Measurements from ENCODE around the gene TRPM8. TPM values are rescaled to one million over a fixed set of nuclear protein-coding genes. Genes with fewer than 3 reads are reported as not detected.

Gene TRPM8
- total RNA-seq, 1 donor from 2014 or later, result not detected

DNA sequence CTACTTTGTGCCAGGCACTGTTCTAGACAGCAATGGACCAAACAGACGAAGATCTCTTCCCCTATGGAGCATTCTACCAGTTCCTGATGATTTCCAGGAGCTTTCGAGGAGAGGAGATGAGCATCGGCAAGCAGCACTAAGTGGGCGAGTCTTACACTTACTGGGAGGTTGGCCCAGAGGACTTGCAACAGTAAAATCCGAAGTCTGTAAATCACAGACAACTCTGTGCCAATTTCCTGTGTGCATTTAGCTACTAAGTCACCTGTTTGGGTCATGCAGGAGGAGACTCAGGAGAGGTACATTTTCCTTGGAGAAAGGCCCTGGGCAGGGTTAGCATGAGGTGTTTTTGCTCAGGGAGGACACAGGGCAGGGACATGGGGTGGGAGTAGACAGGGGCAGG lies 58.9 kb downstream of the TRPM8 start:
- ATAC-seq, result no peak

DNA sequence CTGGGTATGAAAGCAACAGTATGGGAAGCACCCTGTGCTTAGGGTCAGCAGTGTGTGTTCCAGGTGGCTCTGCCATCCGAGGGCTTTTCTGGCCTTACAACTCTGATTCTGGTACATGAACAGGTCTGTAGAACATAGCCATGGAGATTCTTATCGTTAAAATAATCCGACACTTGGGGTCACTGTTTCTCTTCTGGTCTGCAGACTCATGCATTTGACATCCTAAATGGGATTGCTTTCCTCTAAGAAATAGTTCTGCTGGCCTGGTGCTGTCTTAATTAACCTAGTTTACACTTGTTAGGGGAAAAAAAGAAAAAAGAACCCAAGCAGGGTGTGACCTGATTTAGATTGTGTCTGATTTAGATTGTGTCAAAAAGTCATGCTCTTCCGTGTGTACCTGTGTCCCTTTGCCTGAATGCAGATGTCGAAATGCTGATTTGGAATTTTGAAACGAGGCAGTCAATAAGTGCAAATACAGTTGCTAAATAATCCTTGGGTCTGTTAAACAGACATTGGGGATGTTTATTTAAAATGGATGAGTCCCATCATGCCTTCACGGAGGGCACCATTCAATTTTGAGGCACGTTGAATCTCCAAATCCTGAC lies 59.6 kb downstream of the TRPM8 start:
- ATAC-seq, result no peak

DNA sequence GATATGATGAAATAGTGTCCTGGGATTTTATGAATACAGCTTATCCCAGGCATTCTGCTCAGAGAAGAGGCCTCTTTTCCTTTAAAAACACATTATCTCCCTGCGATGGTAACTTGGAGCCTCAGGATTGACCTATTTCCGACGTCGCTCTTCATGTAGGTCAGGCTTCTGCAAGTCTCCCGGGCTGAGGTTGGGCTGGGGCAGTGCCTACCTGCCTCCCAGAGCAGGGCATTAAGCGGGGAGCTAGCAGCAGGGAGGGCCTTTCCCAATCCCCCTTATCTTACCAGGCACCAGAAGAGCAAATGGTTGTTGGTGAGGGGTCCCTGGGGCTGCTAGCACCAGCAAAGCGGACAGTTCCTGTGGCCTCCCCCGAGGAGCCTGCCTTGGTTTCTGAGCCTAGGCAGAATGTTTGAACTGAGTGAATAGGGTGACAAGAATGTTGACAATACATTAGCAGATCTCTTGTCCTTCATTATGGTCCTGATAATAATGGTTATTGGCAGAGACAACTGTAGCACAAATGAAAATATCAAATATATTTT lies 60.2 kb downstream of the TRPM8 start:
- ATAC-seq, result no peak

DNA sequence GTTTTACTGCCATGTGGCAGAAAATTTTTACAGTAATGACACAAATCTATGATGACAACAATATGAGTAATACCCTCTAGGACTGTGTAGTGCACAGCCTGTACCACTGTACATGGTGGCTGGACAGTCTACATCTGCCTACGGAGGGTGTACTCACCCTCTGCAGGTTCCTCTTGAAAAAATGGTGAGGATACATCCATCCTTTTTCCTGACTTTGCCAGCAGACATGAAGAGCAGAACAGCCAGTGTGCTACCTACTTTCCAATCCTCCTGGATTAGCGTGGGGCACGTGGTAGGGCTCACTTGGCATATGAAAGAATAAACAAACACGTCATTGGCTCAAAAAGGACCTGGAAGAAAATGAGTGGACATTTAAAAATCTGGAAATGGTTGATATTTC lies 62.6 kb downstream of the TRPM8 start:
- ATAC-seq, result no peak

DNA sequence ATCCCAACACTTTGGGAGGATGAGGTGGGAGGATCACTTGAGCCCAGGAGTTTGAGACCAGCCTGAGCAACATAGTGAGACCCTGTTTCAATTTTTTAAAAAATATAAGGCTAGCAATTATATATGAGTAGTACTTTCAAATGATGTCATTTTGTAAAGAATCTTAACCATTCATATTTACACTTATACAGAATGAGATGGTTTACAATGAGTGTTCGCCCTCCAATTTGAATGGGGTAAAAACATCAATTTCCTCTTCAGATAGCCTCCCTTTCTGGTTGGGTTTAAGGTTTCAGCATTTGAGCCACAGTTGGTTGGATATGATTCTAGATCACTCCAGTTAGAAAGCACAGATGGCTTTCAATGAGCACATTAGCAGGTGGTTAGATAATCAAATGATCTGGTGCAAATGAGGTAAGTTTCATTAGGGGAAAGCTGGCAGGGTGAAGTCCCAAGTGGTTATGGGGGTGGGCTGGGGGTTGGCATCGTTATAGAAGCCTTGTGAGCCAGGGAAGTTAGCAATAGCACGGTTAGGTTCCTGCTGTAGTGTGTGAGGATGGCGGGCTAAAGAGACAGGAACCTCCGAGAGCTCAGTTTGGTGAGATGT lies 63.9 kb downstream of the TRPM8 start:
- ATAC-seq, result no peak

DNA sequence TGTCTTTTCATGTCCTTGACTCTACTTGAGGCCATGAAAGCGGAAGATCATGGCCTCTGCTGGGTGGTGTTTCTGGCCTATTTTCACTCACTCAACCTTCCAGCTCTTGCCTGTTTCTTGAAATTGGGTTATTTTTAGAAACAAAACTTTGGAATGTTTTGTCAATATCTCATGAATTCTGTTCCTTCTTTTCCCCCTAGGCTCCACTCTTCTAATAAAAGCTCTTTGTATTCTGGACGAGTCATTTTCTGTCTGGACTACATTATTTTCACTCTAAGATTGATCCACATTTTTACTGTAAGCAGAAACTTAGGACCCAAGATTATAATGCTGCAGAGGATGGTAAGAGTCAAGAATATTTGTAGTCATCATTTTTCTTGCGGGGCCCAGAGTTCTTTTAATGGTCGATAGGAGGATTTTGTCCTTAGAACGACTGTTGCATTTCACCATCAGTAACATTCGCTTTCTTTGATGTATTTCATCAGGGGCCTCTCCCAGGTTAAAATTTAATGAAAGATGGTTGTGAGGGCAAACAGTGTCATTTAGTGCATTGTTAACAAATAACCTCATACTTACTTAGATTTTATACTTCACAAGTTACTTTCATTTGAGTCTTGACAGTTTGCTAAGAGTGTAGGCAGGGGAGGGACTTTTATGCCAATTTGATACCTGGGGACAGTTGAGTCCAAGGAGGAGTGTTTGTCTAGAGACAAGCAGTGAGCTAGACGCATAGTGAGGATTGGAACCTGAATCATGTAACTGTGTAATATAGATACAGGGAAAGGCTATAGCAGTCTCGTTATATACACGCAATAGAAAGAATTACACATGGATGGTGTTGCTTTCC lies 64.6 kb downstream of the TRPM8 start:
- no peak for ATAC-seq

DNA sequence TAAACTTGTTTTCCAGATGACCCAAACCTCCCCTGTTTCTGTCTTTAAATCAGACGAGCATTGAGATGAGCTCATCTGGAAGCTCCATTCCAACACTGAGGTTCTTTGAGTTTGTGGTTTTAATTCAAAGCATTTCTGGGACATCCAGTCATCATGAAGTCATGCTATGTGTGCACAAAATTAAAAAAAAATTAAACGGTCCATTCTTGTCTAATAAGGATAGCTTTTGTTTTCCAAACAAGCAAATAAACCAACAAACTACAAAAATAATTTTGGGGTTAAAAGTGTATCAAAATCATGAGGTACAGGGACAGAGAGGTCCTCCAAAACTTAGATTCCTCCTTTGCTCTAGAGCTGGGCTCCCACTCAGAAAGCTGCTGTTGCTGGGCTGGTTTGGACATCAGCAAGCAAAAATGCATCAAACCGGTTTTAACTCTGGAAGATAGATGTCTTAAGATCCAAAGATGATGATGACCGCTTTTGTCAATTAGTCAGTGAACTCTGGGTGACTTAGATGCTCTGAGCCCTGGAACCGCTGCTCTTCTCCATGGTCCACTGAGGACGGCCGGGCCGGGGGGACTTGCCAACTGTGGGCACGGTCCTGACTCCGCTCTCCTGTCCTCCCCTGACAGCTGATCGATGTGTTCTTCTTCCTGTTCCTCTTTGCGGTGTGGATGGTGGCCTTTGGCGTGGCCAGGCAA lies 65.4 kb downstream of the TRPM8 start:
- ATAC-seq, result no peak

DNA sequence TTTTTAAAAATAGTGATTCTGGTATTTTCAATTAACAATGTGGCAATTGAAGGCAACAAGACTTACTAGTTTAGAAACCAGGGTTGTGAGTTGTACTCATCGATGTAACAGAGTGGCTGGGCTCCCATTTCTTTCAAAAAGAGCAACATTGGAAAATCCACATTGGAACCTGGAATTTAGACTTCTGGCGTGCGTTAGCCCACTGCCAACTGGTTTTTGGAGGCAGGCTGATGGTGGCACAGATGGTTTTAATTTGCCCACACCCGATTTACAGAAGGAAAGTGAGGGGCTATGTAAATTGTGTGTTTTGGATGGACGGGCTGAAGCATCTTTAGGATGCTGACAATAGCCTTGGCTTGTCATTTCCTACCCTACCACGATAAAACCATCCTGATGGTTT lies 66.3 kb downstream of the TRPM8 start:
- no peak for ATAC-seq

DNA sequence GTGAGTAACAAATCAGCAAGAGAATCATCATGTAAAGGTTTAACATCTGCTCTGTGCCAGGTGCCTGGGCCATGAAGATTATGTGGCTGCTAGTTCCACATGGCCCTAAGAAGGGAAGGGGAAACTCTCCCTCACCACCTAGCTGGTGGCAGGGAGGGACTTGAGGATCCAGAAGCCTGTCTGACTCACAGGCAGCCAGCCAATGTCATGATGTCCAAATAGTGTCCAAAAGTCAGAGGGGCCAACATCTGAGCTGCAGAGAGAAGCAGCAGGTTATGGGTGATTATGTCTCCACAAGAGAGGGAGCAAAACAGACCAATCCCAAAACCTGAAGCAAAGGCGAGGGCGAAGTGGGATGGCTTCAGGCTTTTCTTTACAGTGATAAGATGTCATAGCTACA lies 71.4 kb downstream of the TRPM8 start:
- no peak for ATAC-seq

DNA sequence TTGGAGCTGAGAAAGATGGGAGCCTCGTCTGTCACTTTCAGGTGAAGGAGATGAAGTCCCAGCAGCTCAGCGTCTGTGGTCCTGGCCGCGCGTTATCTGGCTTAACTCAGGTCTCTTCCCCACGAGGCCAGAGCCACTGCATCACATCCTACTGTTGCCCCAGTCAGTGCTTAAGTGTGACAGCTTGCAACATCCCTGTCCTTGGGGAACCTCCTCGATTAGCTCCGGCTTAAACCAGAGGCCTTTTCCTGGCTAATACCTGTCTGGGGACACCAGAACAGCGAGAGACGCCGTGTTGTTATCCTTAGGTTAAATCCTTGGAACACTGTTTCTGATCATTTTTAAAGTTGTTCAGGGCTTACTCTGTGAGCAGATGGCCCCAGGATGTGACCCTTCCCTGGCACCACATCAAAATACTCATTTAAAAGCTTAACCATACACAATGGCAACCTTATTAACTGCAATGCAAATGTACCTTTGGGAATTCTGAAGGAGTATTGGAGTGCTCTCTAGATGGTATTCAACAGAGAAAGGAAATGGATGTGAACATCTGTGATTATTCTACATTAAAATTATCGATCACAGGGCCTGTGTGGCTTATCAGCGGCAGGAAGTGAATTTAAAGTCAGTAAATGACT lies 72.2 kb downstream of the TRPM8 start:
- ATAC-seq, result no peak

DNA sequence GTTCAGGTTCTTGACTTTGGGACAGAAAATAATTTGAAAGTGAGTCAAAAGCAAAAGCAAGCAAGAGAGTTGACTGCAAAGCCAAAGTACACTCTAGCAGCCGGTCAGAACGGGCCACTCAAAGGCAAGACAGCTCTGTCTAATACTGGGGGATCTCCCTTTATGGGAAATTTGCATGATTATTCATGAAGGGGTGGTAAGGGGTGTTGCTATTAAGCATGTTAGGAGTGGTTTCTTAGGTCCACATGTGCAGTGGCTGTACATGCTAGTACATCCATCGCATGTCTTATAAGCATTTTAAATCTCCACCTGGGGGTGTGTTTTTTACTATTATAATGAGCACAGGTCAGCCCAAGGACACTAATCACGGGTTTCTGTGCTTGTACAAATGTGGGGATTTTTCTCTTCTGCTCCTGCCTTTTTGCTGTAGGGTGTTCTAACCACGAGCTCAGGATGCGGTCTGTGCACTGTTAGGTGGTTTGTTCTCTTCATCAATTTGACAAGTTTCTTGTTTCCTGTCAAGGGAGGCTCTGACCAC lies 73.2 kb downstream of the TRPM8 start:
- ATAC-seq, result peak; percentile 46

DNA sequence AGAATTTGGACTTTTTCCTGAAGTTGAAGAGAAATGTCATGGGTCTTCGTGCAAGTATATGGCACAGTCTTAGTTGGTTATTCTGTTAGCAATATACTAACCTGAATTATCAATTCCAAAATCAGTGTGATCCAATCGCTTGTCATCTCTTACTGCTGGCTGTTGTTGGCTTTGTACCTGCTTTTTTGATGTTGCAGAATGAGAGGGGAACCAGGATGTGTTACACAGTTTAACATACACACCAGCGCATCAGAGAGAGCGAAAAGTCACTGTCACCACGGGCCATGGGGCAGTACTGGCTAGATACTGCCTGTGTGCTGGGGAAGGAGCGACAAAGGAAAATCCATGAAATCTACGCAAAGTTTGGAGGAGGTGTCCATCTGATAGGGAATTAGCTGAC lies 74.0 kb downstream of the TRPM8 start:
- ATAC-seq, result no peak

DNA sequence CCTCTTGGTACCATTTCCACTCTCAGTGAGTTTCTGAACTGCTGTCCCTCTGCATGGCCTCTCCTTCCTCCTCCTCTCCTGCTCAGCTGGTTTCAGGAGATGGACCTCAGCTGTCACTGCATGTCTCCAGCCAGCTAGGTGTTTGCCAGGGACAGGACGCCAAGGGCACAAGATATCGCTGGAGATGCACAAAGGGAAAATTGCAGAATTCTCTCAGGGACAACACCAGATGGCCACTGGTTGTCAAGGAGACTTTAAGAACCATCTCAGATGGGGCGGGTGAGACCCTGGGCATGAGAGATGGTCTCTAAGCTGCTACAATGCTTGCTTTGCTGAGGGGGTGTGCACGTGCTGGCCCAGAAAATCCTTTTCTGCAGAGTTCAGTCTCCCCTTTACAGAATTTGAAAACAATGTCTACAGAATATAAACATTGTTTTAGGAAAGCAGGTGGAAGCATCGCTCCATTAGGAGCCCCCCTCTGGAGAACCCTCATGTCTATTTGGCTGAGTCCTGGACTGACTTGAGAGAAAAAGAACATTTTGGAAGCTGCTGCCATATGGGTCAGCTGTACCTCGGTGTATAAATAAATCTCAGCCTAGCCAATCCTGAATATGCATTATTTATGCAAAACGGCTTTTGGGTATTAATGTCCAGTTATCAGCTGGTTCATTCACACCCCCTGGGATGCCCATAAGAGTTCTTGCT lies 75.5 kb downstream of the TRPM8 start:
- no peak for ATAC-seq

DNA sequence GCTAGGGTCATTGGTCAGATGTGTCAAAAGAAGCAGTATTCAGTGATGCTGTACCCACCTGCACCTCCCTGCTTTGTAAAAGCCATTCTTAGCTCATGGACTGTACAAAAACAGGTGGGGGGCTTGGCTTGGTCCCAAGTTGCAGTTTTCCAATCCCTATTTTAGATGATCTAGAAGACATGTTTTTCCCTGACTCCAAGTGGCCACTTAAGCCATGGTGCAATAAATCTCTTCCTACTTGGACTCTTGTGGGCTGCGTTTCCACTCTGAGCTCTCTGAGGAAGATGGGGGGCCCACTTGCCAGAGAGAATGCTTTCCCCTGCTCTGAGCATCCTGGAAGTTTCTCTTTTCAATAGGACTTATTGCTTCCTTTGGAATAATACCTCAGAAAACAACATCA lies 76.3 kb downstream of the TRPM8 start:
- ATAC-seq, result no peak

DNA sequence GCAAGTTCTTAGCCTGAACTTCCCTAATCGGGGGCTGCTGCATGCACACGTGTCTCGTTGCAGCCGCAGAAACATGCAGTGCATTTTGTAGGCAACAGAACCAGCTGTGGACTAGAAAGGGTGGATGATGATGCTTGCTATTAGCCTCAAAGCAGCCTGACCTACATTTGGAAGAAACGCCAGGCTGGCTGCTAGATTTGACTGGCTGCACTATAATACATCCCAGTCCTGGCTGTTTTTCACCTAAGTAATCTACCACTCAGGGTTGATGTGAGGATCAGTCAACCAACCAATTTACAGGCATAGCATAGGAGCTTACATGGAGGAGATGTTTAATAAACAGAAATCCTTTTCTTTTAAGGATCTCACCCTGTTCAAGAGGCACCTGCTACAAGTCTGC lies 77.0 kb downstream of the TRPM8 start:
- ATAC-seq, result no peak

DNA sequence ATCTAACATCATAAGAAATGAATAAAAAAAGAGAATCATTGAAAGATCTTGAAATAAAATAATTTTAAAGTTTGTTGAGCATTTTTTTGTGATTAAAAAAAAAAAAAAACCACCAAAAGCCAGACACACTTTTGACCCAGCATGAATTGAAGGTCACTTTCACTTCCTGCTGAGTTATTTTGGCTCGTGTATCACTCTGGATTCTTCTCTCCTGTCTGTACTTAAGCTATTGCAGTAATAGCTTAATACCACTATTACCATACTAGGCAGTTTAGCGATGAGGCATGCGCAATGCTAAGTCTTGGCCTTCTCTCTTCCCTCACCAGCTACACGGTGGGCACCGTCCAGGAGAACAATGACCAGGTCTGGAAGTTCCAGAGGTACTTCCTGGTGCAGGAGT lies 78.8 kb downstream of the TRPM8 start:
- ATAC-seq, result no peak

DNA sequence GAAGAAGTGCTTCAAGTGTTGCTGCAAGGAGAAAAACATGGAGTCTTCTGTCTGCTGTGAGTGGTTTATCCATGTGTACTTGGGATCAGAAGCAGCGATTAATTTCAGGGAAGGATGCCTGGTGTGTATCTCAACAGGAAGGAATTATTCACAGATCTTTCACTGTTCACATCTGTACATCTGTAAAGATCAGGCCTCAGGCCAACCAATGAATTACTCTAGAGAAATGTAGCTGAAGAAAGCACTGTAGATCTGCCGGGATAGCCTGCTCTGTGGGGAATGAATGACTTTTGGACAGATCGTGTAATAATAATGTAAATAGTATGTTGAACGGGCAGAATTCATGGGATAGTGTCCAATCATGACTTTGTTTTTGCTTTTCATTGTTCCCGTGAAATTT lies 79.3 kb downstream of the TRPM8 start:
- ATAC-seq, result no peak

DNA sequence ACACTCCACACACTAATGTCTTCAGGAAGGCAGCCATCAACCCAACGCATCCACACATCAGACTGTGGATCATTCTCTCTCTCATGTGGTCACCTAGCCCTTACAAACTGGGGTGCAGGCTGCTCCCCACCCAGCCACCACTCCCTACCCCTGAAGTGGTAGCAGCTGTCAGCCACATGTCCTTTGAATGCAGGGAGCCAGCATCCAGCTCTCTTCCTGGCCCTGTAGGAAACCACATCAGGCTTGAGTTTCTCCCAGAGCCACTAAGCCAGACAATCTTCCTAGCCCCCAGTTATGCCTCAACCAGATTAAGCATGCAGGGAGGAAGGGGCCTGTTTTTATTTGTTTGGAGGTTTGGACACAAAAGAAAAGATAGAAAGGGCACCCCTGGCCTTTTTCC lies 80.5 kb downstream of the TRPM8 start:
- no peak for ATAC-seq

DNA sequence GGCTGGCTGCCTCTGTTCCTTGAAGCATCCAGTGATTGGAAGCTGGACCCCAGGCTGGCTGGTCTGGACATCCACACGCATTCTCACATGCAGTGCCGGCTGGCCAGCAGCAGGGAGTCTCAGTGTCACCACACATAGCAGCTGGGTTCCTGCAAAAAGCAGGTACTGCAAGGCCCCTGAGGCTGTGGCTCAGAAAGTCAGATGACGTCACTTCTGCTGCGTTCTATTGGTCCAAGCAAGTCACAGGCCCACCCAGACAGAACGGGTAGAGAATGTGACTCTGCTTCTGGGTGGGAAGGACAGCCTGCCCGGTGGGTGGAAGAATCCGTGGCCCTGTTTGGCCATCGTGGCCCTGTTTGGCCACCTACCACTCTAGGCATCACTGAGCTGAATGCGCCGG lies 82.0 kb downstream of the TRPM8 start:
- no peak for ATAC-seq

DNA sequence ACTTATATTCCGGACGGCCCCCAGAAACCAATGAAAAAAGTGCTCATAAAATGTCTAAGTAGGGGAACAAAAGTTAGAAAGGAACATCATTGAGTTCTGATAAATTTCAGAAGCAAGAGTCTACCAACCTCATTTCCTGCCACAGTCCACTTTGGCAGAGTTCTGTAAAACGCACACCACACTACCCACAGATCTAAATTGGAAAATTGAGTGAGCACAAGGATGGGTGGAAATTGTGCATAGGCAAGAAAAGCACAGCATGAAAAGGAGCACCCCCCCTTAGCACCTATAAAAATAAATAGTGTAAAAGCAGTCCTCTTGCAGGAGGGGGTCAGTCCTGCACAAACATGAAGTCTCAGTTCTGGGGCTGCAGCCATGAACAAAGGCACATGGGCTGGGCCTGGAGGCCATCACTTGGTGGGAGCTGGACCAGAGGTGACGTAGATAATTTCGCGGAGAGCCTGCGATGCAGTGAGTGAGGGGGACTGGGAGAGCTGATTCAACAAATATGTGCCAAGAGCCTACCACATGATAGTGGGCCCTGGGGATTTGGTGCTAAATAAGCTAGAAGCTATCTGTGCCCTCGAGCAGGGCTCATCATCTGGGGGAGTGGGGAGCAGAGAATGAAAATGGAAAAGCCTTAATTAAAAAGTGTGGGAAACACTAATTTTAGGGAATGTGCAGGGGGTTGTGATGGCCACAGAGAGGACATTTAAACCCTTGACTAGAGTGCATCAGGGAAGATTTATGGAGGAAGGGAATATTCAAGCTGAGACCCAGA lies 84.4 kb downstream of the TRPM8 start:
- no peak for ATAC-seq

DNA sequence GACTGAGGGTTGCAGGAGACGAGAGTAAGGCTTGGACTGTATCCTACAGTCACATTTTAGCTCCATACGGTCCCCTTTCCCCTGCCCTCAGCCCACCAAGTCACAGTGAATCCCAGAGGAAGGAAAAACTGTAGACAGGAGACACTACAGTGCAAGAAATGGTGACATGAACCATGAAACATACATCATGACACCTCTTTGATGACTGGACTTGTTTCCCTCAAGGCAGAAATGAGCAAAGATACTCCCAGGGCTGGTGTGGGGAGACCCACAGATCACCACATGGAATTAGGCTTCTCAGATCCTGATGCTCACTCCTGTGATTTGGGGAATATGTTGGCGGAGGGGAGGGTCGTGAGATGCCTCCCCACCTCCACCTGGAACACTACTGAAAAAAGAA lies 85.1 kb downstream of the TRPM8 start:
- ATAC-seq, result no peak

Measured in esophagus mucosa (tissue), 1 donor.